Measurements from ENCODE around the gene SNX20.

SNX20 gene

DNA sequence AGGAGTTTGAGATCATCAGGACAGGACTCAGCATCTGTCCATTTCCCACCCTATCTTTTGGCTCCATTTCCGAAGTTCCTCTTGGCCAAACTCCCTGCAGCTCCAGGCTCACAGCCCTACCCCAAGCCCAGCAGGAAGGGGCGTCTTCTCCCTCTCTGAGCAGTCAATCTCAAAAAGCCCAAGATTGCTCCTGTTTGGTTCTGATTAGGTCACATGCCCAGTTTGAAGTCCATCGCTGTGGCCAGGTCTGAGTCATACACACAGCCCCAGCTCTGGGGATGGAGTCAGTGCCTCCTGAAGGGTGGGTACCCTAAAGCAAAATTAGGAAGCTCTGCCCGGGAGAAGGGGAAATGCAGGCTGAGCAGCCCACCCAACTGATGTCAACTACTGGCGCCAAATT lies 23.9 kb downstream of the SNX20 start:
- no peak for DNase-seq (ENCODE audit: low spot score)

DNA sequence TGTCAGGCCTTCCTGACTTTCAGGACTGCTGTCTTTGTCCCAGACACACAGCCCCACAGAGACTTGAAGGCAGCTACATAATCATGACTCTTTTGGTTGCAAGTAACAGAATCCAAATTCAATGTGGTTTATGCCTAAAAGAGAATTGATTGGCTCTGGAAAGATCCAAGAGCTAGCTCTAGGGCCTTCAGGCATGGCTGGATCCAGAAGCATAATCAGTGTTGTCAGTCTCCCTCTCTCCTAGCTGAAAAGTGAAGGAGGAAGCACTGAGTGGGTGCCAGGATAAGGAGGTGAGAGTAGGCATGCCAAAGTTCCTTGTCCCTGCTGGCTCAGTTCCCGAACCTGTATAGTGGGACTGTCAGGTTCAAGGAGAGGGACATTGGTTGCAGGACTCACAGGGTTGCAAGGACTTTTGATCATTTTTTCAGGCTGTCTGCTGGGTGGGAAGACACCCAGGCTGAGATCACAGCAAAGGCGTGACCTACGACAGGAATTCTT lies 25.5 kb downstream of the SNX20 start:
- no peak for DNase-seq (ENCODE audit: low spot score)

DNA sequence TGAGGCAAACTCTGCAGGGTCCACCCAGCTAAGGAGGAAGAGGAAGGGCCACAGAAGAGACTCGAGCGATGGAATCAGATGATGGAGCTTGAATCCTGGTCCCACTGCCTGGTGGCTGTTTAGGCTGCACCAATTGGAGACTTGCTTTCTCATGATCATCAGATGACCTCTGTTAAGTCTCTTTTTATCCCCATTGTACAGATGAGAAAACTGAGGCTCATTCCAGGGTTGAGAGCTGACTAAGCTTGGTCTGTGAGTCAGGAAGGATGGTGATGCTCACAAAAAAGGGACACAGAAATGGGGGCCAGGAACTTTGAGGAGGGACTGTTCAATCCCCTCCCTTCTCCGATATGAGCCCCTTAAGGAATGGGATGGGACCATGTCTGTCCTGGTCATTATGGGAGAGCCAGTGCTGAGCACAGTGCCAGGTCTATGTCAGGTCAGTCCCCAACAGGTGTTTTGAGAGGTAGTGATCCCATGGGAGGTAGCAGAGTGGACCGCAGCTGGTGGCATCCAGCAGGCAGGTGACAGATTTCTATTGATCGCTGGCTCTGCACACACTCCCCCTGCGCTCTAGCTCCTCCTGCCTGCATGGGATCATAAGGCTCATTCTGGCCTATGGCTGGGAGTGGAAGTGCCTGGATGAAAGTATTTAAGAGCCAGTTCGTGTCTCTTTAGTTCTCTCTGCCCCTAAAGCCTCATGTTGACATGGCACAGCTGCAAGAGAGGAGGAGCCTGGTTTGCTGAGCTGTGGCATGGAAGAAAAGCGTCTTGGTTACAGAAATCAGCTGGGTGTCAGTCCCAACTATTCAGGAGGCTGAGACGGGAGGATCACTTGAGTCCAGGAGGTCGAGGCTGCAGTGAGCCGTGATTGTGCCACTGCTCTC lies 27.2 kb downstream of the SNX20 start:
- DNase-seq (ENCODE audit: low spot score), result no peak

- no peak for DNase-seq (ENCODE audit: low spot score)
These were observed 28.2 kb downstream of the SNX20 start for GRCh38 chr16:50652836-50653425.

DNA sequence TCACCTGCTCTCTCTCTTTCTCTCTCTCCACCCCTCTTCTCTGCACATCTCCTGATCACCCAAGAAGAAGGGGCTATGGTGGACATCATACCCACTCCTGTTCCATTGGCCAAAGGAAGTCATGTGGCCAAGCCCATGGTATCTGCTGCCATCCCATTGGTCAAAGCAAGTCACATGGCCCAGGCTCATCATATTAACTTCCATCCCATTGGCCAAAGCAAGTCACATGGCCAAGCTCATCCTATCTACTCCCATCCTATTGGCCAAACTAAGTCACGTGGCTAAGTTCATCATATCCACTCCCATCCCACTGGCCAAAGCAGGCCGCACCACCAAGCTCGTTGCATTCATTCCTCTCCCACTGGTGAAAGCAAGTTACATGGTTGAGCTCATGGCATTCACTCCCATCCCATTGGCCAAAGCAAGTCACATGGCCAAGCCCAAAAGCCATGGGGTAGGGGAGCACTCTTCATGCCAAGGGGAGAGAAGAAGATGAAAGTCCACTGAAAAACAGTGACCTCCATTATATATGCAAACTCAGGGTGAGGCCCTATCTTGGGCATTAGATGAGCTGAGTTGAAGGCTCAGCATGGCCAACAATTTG lies 29.2 kb downstream of the SNX20 start:
- DNase-seq (ENCODE audit: low spot score), result no peak

GRCh38 chr16:50646345-50646744 lies 34.8 kb downstream of the SNX20 start:
- DNase-seq (ENCODE audit: low spot score), result no peak

DNA sequence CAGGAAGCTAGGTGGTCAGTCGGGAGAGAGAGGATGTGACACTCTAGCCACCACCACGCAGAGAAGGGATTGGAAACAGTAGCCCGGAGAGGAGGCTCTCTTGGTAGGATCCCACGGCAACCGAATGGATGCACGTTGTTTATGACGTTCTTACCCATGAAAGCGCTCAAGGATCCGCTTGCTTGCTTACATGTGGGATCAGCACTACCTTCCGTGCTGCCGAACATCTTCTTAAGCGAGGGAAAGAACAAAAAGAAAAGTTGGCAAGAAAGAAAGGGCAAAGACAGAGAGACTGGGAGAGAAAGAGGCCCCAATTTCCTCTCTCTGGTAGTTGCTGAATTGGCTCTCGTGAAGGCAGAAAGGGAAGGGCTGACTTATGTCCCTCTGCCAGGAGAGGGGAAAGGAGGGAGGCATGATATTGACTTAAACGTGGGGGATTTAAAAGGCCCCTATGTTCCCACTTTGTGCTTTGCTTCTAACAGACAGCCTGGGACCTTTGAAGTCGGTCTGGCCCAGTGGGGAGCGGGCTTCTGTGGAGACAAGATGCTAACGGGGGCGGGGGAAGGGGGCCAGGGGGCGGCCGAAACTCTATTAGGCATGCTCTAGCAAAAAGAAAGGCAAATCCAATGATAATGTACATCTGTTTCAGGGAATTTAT lies 35.4 kb downstream of the SNX20 start:
- DNase-seq (ENCODE audit: low spot score), result no peak

DNA sequence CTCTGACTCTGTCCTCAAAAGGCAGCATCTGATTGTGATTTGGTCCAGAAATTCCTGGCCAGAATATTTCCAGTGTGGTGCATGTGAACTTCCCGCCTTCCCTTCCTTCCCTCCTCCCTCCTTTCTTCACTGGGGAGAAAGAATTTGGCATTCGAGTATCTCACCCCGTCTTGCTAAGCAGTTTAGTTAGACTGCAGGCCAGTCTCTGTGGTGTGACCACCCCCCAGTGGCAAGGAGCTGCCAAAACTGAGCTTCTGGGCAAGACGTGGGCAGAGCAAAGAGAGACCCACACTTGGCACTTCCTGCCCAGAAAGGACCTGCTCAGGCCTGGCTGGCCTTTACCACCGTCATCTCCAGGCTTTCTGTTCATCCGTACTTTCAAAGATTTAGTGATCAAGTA lies 36.4 kb downstream of the SNX20 start:
- DNase-seq (ENCODE audit: low spot score), result no peak

GRCh38 chr16:50644245-50644644 lies 36.9 kb downstream of the SNX20 start:
- DNase-seq (ENCODE audit: low spot score), result no peak

DNA sequence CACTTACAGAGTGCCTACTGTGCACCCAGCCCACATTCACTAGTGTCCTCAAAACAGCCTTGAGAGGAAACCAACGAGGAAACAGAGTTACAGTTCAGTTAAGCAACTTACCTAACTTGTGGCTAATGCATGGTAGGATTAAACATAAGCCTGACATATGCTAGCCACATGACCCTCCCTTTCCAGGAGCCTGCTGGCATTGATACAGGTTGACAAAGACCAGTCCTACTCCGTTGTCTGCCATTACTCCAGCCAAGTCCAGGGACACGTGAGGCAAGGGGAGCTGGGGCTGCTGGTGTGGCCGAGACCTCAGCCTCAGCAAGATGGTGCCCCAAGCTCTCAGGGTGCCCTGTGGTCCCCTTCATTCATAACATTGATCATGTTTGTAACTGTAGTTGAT lies 37.9 kb downstream of the SNX20 start:
- DNase-seq (ENCODE audit: low spot score), result no peak

DNA sequence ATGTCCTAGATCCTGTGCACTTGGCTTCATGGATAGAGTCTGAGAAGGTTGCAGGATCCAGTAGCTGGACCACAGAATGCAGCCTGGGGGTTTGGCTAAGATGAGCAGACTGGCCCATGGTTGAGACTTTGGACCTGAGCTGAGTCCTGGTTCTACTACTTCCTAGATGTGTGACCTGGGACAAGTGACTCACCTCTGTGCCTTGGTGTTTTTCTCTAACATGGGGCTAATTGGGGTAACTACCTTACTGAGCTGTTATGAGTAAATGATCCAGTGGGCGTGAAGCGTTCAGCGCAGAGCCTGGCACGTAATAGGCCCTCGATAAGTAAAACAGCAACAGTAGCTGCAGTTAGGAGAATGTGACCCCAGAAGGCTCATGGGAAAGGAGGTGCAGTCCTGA lies 38.8 kb downstream of the SNX20 start:
- no peak for DNase-seq (ENCODE audit: low spot score)

- no peak for DNase-seq (ENCODE audit: low spot score)
These were observed 39.3 kb downstream of the SNX20 start for GRCh38 chr16:50641818-50642187.

GRCh38 chr16:50640919-50641817 lies 39.9 kb downstream of the SNX20 start:
- DNase-seq (ENCODE audit: low spot score), result no peak

GRCh38 chr16:50640391-50640790 lies 40.7 kb downstream of the SNX20 start:
- no peak for DNase-seq (ENCODE audit: low spot score)

DNA sequence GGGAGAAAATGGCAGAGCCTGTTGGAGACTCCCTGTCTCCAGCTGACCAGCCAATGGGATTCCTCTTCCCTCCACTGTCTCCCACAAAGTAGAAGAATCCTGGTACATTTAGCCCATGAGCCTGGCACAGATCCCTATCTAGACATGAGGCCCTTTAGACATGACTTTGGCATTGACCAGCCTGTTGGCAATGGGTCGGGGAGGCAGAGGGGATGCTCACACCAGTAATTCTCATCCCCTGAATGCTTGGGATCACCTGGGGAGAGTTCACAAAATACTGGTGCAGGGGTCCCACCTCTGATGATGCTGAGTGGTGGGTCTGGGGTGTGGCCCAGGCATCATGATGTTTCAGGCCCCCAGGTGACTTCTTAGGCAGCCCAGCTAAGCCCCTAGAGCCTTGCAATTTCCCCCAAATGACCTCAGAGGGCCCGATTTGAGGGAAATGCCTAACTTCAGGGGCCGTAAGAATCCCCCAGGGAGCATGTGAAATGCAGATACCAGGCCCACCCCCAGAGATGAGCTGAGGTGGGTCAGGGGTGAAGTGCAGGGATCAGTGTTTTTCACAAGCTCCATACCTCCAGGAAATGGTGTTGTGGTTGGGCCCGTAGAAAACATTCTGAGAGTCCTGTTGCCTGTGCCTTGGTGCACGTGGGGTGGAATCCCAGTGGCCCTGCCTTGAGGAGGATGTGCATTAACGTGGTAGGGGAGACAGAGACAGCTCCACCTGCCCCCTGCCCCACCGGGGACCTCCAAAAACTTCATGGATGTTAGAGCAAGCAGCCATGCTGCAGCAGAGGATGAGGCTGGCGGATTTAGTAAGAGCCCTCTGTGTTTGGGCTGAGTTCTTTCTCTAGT lies 42.1 kb downstream of the SNX20 start:
- DNase-seq (ENCODE audit: low spot score), result no peak

DNA sequence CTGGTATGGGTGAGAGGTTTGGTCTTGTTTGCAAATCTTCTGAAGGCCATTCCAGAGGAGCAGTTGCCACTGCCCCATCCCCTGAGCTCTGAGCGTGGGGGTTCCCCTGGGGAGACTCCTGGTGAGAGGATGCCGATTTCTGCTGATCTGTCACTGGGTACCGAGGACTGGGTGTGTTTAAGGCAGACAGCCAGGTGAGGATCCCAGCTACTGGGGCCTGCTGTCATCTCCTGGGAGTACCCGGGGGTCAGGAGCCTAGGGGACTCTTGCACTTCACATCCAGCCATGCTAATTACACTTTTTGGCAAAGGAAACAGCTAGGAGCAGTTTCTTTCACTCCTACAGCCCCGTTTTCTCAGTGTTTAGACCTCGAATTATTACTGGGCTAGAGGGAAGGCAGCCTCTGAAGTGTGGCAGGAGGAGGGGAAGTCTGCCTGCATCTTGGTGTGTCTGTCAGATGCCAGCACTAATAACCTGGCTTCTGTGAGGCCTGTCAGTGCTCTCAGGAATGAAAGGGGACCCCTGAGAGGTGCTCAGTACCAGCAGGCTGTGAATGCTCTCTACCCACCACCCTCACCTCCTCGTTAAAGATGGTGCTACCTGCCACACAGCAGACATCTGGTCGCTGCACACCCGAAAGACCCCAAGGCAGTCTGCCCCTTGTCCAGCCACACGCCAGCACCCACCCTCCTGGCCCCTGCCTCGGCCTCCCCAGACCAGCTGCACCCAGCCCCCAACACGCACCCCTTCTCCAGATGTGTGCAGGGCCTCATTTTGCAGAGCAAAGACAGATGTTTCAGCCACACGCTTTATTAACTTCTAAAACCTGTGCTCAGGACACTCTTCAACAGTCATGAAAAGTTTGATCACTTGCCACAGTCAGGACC lies 43.2 kb downstream of the SNX20 start:
- DNase-seq (ENCODE audit: low spot score), result no peak

DNA sequence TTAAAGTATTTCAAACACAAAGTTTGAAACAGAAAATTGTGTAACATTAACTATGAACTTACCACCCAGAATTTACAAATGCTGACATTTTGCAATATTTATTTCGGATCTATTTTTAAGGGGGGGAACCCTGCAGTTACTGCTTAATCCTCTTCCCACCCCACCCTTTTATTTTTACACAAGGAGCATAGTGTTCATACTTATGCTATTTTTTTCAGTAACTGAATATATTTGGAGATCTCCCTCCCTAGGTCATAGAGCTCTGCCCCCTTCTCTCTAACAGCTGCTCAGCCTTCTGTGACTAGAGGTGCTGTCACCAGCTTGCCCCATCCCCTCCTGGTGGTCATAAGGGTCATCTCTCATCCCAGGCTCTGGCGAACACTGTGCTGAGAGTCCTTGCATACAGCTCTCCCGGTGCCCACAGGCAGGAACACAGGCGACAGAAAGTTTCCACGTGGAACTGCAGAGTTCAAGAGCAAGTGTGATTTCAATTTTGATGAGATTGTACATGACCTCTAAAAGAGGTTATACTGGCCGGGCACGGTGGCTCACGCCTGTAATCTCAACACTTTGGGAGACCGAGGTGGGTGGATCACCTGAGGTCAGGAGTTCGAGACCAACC lies 44.2 kb downstream of the SNX20 start:
- DNase-seq (ENCODE audit: low spot score), result no peak

- DNase-seq (ENCODE audit: low spot score), result no peak
These were observed 45.4 kb downstream of the SNX20 start for GRCh38 chr16:50635505-50636392.
